ENCODE measurements around the gene SEC14L1. TPM values are rescaled to one million over a fixed set of nuclear protein-coding genes. Genes with fewer than 3 reads are reported as not detected.

Gene SEC14L1
- total RNA-seq, 1 experiment from 2014 or later, result 50.6 TPM

DNA sequence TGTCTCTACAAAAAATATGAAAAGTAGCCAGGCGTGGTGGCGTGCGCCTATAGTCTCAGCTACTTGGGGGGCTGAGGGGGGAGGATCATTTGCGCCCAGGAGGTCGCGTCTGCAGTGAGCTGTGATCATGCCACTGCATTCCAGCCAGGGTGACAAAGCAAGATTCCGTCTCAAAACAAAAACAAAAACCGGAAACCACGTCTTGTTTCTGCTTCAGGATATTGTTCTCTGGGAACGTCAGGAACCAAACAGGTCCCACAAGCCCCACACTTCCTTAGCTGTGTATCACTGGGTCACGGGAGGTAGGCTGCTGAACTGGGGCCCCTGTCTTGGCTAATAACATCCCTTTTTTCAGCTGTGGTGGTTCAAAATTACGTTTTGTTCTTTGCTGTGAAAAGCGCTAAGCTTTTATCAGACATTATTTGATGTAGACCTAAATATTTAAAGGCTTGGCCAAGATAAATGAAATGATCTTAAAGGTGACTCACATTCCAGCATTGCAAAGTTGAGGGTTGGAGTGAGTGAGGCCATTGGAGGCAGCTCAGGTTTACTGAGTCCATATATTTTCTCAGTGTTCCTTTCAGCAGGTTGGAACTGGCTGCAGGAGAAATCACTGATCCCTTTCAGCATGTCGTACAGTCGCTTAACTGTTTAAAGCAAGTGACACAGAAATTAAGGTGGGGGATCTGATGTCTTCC, 16.4 kb upstream of the SEC14L1 start:
- H3K9me3 Mint-ChIP-seq (ENCODE audit: low read depth, unreplicated experiment), result no peaks in the 10 kb centered on the region
- TF ChIP-seq, protein P1, sequence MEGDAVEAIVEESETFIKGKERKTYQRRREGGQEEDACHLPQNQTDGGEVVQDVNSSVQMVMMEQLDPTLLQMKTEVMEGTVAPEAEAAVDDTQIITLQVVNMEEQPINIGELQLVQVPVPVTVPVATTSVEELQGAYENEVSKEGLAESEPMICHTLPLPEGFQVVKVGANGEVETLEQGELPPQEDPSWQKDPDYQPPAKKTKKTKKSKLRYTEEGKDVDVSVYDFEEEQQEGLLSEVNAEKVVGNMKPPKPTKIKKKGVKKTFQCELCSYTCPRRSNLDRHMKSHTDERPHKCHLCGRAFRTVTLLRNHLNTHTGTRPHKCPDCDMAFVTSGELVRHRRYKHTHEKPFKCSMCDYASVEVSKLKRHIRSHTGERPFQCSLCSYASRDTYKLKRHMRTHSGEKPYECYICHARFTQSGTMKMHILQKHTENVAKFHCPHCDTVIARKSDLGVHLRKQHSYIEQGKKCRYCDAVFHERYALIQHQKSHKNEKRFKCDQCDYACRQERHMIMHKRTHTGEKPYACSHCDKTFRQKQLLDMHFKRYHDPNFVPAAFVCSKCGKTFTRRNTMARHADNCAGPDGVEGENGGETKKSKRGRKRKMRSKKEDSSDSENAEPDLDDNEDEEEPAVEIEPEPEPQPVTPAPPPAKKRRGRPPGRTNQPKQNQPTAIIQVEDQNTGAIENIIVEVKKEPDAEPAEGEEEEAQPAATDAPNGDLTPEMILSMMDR (IDR thresholded peaks at IDR 0.05; ENCODE audit: unreplicated experiment), result no peak
- BruUV-seq (replicated peaks), result no TSS peak
- peak; percentile 43 for DNase-seq
- H3K4me1 Mint-ChIP-seq (ENCODE audit: low read depth, unreplicated experiment), result peaks cover 49% of the 10 kb centered on the region
- CTCF ChIA-PET, result interaction anchor here (0.7 to 1.5 kb wide), 3 partner anchors 16 to 132 kb away, joined by 4 read pairs; partner anchors contain the start of gene SEC14L1
- peaks cover 20% of the 10 kb centered on the region for H3K36me3 Mint-ChIP-seq (ENCODE audit: insufficient read depth, unreplicated experiment)
- H3K27me3 Mint-ChIP-seq (ENCODE audit: unreplicated experiment), result no peaks in the 10 kb centered on the region
- H3K4me3 Mint-ChIP-seq (ENCODE audit: low read depth, unreplicated experiment), result no peak overlapping the region
- peak overlapping the region; percentile 61 for H3K27ac Mint-ChIP-seq (ENCODE audit: unreplicated experiment)
- intact Hi-C loops (cut with micrococcal nuclease; ENCODE audit: unreplicated experiment), result no loop called here

DNA sequence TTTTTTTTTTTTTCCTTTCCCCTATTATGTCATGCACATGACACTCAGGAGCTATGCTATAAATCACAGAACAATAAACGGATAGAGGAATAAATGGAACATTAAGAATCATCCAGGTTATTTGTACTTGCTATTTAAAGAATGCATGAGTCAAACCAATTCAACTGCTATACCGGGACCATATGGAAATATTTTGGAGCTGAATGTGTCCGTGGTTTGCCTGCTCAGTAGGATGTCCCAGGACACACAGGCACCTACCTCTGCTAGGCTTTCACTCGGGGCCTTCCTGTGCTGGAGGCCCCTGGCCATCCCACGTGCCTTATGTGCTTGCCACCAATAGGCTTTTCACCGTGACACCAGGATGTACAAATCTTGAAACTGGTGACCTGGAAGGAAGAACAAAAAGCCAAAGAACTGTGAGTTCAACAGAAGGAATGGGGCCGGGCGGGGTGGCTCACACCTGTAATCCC, 15.3 kb upstream of the SEC14L1 start:
- CTCF ChIA-PET, result interaction anchor here (0.7 to 2.2 kb wide), 6 partner anchors 9 to 129 kb away, joined by 3 to 7 read pairs (median 4); partner anchors contain the start of gene SEC14L1
- peaks cover 49% of the 10 kb centered on the region for H3K4me1 Mint-ChIP-seq (ENCODE audit: low read depth, unreplicated experiment)
- TF ChIP-seq, protein P1 (IDR thresholded peaks at IDR 0.05; ENCODE audit: unreplicated experiment), result no peak
- no peaks in the 10 kb centered on the region for H3K27me3 Mint-ChIP-seq (ENCODE audit: unreplicated experiment)
- peak overlapping the region; percentile 95 for H3K27ac Mint-ChIP-seq (ENCODE audit: unreplicated experiment)
- H3K4me3 Mint-ChIP-seq (ENCODE audit: low read depth, unreplicated experiment), result peak overlapping the region; percentile 46
- no peaks in the 10 kb centered on the region for H3K9me3 Mint-ChIP-seq (ENCODE audit: low read depth, unreplicated experiment)
- intact Hi-C loops (cut with micrococcal nuclease; ENCODE audit: unreplicated experiment), result no loop called here
- no TSS peak for BruUV-seq (replicated peaks)
- H3K36me3 Mint-ChIP-seq (ENCODE audit: insufficient read depth, unreplicated experiment), result peaks cover 20% of the 10 kb centered on the region
- peak; percentile 72 for DNase-seq

DNA sequence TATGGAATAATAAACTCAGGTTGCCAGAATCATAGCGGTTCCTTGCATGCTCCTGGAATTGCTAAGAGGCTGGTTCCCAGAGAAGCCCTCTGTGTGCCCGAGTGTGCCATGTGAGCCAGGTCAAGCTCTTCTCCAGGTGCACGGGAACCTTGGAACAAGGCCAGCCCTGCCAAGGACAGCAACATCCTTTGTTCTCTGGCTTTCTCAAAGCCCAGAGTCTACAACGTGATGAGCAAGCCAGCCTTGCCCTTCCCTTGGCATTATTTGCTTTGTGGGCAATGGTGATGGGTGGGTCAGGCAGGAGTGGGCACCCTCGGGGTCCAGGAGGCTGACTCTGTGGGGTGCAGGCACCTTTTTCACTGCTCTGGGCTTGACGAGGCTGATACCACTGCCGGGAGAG, 14.2 kb upstream of the SEC14L1 start:
- H3K36me3 Mint-ChIP-seq (ENCODE audit: insufficient read depth, unreplicated experiment), result peaks cover 20% of the 10 kb centered on the region
- TF ChIP-seq, protein P1 (IDR thresholded peaks at IDR 0.05; ENCODE audit: unreplicated experiment), result no peak
- intact Hi-C loops (cut with micrococcal nuclease; ENCODE audit: unreplicated experiment), result no loop called here
- peak; percentile 79 for DNase-seq
- H3K4me3 Mint-ChIP-seq (ENCODE audit: low read depth, unreplicated experiment), result peak overlapping the region; percentile 46
- H3K9me3 Mint-ChIP-seq (ENCODE audit: low read depth, unreplicated experiment), result no peaks in the 10 kb centered on the region
- H3K27ac Mint-ChIP-seq (ENCODE audit: unreplicated experiment), result peak overlapping the region; percentile 95
- peaks cover 49% of the 10 kb centered on the region for H3K4me1 Mint-ChIP-seq (ENCODE audit: low read depth, unreplicated experiment)
- CTCF ChIA-PET, result interaction anchor here (1.0 to 2.2 kb wide), 2 partner anchors 14 to 128 kb away, joined by 3 to 6 read pairs; partner anchors contain the start of gene SEC14L1
- BruUV-seq (replicated peaks), result no TSS peak
- no peaks in the 10 kb centered on the region for H3K27me3 Mint-ChIP-seq (ENCODE audit: unreplicated experiment)

DNA sequence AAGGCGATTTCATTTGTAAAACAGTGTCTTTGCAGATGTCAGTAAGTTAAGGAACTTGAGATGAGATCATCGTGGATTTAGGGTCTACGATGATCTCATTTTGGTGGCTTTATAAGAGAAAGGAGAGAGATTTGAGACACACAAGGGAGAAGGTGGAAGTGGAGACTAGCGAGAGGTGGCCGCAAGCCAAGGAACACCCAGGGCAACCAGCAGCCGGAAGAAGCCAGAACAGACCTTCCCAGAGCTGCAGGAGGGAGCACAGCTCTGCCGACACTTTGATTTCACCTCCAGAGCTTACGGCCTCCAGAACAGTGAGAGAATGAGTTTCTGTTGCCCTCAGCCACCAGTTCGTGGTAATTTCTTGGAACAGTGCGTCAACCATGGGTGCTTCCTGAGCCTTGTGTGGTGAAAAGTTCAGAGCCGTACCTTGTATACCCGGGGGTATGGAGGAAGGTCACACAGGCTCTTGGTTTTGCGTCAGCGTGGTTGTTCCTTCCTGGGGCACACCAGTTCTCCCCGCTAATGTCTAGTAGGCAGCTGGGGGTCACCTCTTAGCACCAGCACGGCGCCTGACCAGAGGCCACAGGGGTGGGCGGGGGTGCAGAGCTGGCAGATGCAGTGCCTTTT, 12.9 kb upstream of the SEC14L1 start:
- BruUV-seq (replicated peaks), result no TSS peak
- H3K27ac Mint-ChIP-seq (ENCODE audit: unreplicated experiment), result peak overlapping the region; percentile 16
- CTCF ChIA-PET, result interaction anchor here (0.5 to 1.0 kb wide), 2 partner anchors 39 to 128 kb away, joined by 3 to 5 read pairs; no protein-coding TSS in a partner anchor

More for the DNA sequence above, 12.9 kb upstream of the SEC14L1 start:
- Mint-ChIP-seq H3K9me3 (ENCODE audit: low read depth, unreplicated experiment) (no peaks in the 10 kb centered on the region), H3K4me1 (ENCODE audit: low read depth, unreplicated experiment) (peaks cover 38% of the 10 kb centered on the region), H3K27me3 (ENCODE audit: unreplicated experiment) (no peaks in the 10 kb centered on the region), H3K36me3 (ENCODE audit: insufficient read depth, unreplicated experiment) (peaks cover 16% of the 10 kb centered on the region), H3K4me3 (ENCODE audit: low read depth, unreplicated experiment) (no peak overlapping the region)
- DNase-seq, result no peak
- intact Hi-C loops (cut with micrococcal nuclease; ENCODE audit: unreplicated experiment), result no loop called here
- TF ChIP-seq, protein P1 (IDR thresholded peaks at IDR 0.05; ENCODE audit: unreplicated experiment), result no peak
